IMR-90 (cell line): ENCODE results near the gene CCDC167. TPM values are rescaled to one million over a fixed set of nuclear protein-coding genes. Genes with fewer than 3 reads are reported as not detected.

Experiments
- ATAC-seq: fragments of 200-7000 bp; cut with Tn5 transposase; 2 replicates; pipeline ENCODE4 v1.9.1; 2020; ENCODE audit warnings: low read depth, mild to moderate bottlenecking, moderate library complexity
- BruUV-seq: library from RNA; stranded (reverse); fragments of 400-500 nt; replicated peaks from 2 replicates; lab custom pipeline; 2021; lab: Mats Ljungman, UMichigan
- CTCF ChIA-PET: fragments of 300-600 bp; formaldehyde crosslinking; extraction: SDS; loops from one replicate; lab custom pipeline; 2021; ENCODE audit warnings: antibody characterized with exemption; lab: Yijun Ruan, JAX
- POLR2A ChIA-PET: fragments of 300-600 bp; sonication (Branson Sonifier 250); formaldehyde crosslinking; loops from one replicate; lab custom pipeline; 2022; ENCODE audit warnings: antibody characterized with exemption; ENCODE audit not compliant: unreplicated experiment; lab: Charles Lee
- DNase-seq: peaks from one replicate; pipeline ENCODE4 v3.0.0; 2013
- H2AFZ ChIP-seq: replicated peaks from 2 replicates; pipeline ENCODE3; 2013; ENCODE audit warnings: low read length, mild to moderate bottlenecking; ENCODE audit not compliant: poor library complexity
- H2AK5ac ChIP-seq: 2 replicates; pipeline ENCODE4 v1.6.1; 2013; ENCODE audit warnings: low read depth, low read length, inconsistent platforms
- H2AK9ac ChIP-seq: replicated peaks from 2 replicates; pipeline ENCODE3; 2013; ENCODE audit warnings: mild to moderate bottlenecking, low read depth, low read length, moderate library complexity; ENCODE audit not compliant: poor library complexity
- H2BK120ac ChIP-seq: 2 replicates; pipeline ENCODE4 v1.6.1; 2013; ENCODE audit warnings: low read depth, low read length, inconsistent platforms
- H2BK15ac ChIP-seq: 3 replicates; pipeline ENCODE4 v1.6.1; 2013; ENCODE audit warnings: low read depth, low read length, inconsistent platforms
- H2BK20ac ChIP-seq: 2 replicates; pipeline ENCODE4 v1.6.1; 2013; ENCODE audit warnings: low read depth, mild to moderate bottlenecking, inconsistent platforms, low read length, moderate library complexity
- H2BK5ac ChIP-seq: 2 replicates; pipeline ENCODE4 v1.6.1; 2013; ENCODE audit warnings: mild to moderate bottlenecking, low read depth, low read length, inconsistent platforms; ENCODE audit not compliant: poor library complexity, severe bottlenecking
- H3K14ac ChIP-seq: replicated peaks from 2 replicates; pipeline ENCODE4 v1.6.1; 2013; ENCODE audit warnings: low read depth, low read length, inconsistent platforms
- H3K18ac ChIP-seq: 2 replicates; pipeline ENCODE4 v1.6.1; 2013; ENCODE audit warnings: low read depth, low read length, control low read depth
- H3K23ac ChIP-seq: 2 replicates; pipeline ENCODE4 v1.6.1; 2013; ENCODE audit warnings: low read depth, low read length, inconsistent platforms
- H3K27ac ChIP-seq: 2 replicates; pipeline ENCODE4 v1.5.1; 2013; ENCODE audit warnings: mild to moderate bottlenecking, control low read depth, low read length; ENCODE audit not compliant: insufficient read depth
- H3K27me3 ChIP-seq: 2 replicates; pipeline ENCODE4 v1.6.1; 2013; ENCODE audit warnings: low read length; ENCODE audit not compliant: control insufficient read depth, insufficient read depth
- H3K36me3 ChIP-seq: 2 replicates; pipeline ENCODE4 v1.6.1; 2013; ENCODE audit warnings: low read length, mixed read lengths; ENCODE audit not compliant: control insufficient read depth, insufficient read depth
- H3K4ac ChIP-seq: 2 replicates; pipeline ENCODE4 v1.6.1; 2013; ENCODE audit warnings: low read depth, low read length, inconsistent platforms
- H3K4me1 ChIP-seq: 2 replicates; pipeline ENCODE4 v1.6.1; 2013; ENCODE audit warnings: low read length, mixed read lengths; ENCODE audit not compliant: control insufficient read depth, insufficient read depth
- H3K4me2 ChIP-seq: 2 replicates; pipeline ENCODE4 v1.6.1; 2013; ENCODE audit warnings: low read depth, mild to moderate bottlenecking, control low read depth, low read length, moderate library complexity
- H3K4me3 ChIP-seq: 2 replicates; pipeline ENCODE4 v1.5.1; 2013; ENCODE audit warnings: low read depth, mild to moderate bottlenecking, control low read depth, low read length, moderate library complexity; ENCODE audit not compliant: insufficient read depth
- H3K56ac ChIP-seq: 2 replicates; pipeline ENCODE4 v1.6.1; 2013; ENCODE audit warnings: low read length, inconsistent platforms; ENCODE audit not compliant: insufficient read depth; ENCODE audit errors: extremely low read depth
- H3K79me1 ChIP-seq, 2 experiments: 2 replicates each; pipeline ENCODE4 v1.6.1; 2013; ENCODE audit warnings: low read length in 2 of 2, inconsistent platforms in 1 of 2, low read depth in 1 of 2
- H3K9ac ChIP-seq: 2 replicates; pipeline ENCODE4 v1.6.1; 2013; ENCODE audit warnings: low read depth, low read length, control low read depth
- H3K9me1 ChIP-seq: 2 replicates; pipeline ENCODE4 v1.6.1; 2013; ENCODE audit warnings: low read length, inconsistent platforms; ENCODE audit not compliant: insufficient read depth
- H3K9me3 ChIP-seq: 2 replicates; pipeline ENCODE4 v1.6.1; 2013; ENCODE audit warnings: low read length; ENCODE audit not compliant: control insufficient read depth, insufficient read depth
- H4K20me1 ChIP-seq: 2 replicates; pipeline ENCODE4 v1.6.1; 2013; ENCODE audit warnings: low read length, inconsistent platforms; ENCODE audit not compliant: insufficient read depth
- H4K5ac ChIP-seq: 2 replicates; pipeline ENCODE4 v1.6.1; 2013; ENCODE audit warnings: mild to moderate bottlenecking, low read depth, low read length, control low read depth
- H4K8ac ChIP-seq, 2 experiments: 2 replicates each; pipeline ENCODE4 v1.6.1; 2013; ENCODE audit warnings: low read depth in 2 of 2, low read length in 2 of 2, control low read depth in 1 of 2, inconsistent platforms in 1 of 2
- H4K91ac ChIP-seq: 2 replicates; pipeline ENCODE4 v1.6.1; 2013; ENCODE audit warnings: low read depth, low read length, inconsistent platforms; ENCODE audit not compliant: insufficient read depth
- CEBPB ChIP-seq: IDR thresholded peaks from 2 replicates; pipeline ENCODE4 v1.6.1; 2012; ENCODE audit warnings: low read depth, low read length, improper control_type of control experiment
- CHD1 ChIP-seq: IDR thresholded peaks from 2 replicates; pipeline ENCODE4 v1.6.1; 2012; ENCODE audit warnings: low read depth, low read length, improper control_type of control experiment
- CTCF ChIP-seq: conservative IDR thresholded peaks from 2 replicates; pipeline ENCODE4 v1.5.1; 2012; ENCODE audit warnings: mild to moderate bottlenecking, low read depth, low read length, improper control_type of control experiment
- ELK1 ChIP-seq: fragments of 150-350 bp; IDR thresholded peaks from 2 replicates; pipeline ENCODE4 v1.6.1; 2016; ENCODE audit warnings: low read depth, mild to moderate bottlenecking, low read length, moderate library complexity, borderline replicate concordance
- FOS ChIP-seq: fragments of 150-350 bp; IDR thresholded peaks from 2 replicates; pipeline ENCODE4 v1.6.1; 2016; ENCODE audit warnings: low read depth, low read length
- MAFK ChIP-seq: IDR thresholded peaks from 2 replicates; pipeline ENCODE4 v1.6.1; 2012; ENCODE audit warnings: low read depth, low read length, improper control_type of control experiment
- MAZ ChIP-seq: IDR thresholded peaks from 2 replicates; pipeline ENCODE4 v1.6.1; 2012; ENCODE audit warnings: low read depth, mild to moderate bottlenecking, low read length, improper control_type of control experiment, moderate library complexity, borderline replicate concordance
- MXI1 ChIP-seq: IDR thresholded peaks from 2 replicates; pipeline ENCODE4 v1.6.1; 2012; ENCODE audit warnings: low read depth, mild to moderate bottlenecking, low read length, moderate library complexity, borderline replicate concordance
- NFE2L2 ChIP-seq: fragments of 150-350 bp; IDR thresholded peaks from 2 replicates; pipeline ENCODE4 v1.6.1; 2016; ENCODE audit warnings: low read depth, mild to moderate bottlenecking, low read length
- POLR2A ChIP-seq: IDR thresholded peaks from 2 replicates; pipeline ENCODE4 v1.6.1; 2012; ENCODE audit warnings: mild to moderate bottlenecking, low read depth, low read length
- RAD21 ChIP-seq: IDR thresholded peaks from 2 replicates; pipeline ENCODE4 v1.6.1; 2012; ENCODE audit warnings: low read length, improper control_type of control experiment
- RCOR1 ChIP-seq: IDR thresholded peaks from 2 replicates; pipeline ENCODE4 v1.6.1; 2012; ENCODE audit warnings: mild to moderate bottlenecking, low read length, improper control_type of control experiment; ENCODE audit not compliant: insufficient replicate concordance
- RFX5 ChIP-seq: IDR thresholded peaks from 2 replicates; pipeline ENCODE4 v1.8.0; 2012; ENCODE audit warnings: low read depth, mild to moderate bottlenecking, low read length, moderate library complexity
- SMC3 ChIP-seq: fragments of 150-350 bp; IDR thresholded peaks from 2 replicates; pipeline ENCODE4 v1.6.1; 2016; ENCODE audit warnings: low read depth, mild to moderate bottlenecking, antibody characterized with exemption, low read length, moderate library complexity
- USF2 ChIP-seq: fragments of 150-350 bp; IDR thresholded peaks from 2 replicates; pipeline ENCODE4 v1.6.1; 2017; ENCODE audit warnings: mild to moderate bottlenecking, antibody characterized with exemption, low read length, low read depth
- WGBS, 2 experiments: methylation state at CpG; one replicate each; pipeline versions ENCODE4 v1.1.5 to v1.1.7; 2013; ENCODE audit warnings: missing lambda C conversion rate in 2 of 2; ENCODE audit not compliant: insufficient read length in 1 of 2; ENCODE audit errors: extremely low coverage in 2 of 2; 5-methylcytosine and 5-hydroxymethylcytosine counted together
- dilution Hi-C: fragments of 300-500 bp; cut with HindIII; formaldehyde crosslinking; loops from one replicate; pipeline ENCODE4 v1.14.3; 2018; ENCODE audit warnings: low sequenced_read_pairs; ENCODE audit not compliant: unreplicated experiment
- in situ Hi-C: fragments of 300-500 bp; cut with MboI; formaldehyde crosslinking; loops from 3 replicates; pipeline ENCODE4 v1.14.3; 2019; ENCODE audit warnings: low sequenced_read_pairs, inconsistent platforms, mixed read lengths
- intact Hi-C: fragments of 100-400 bp; cut with micrococcal nuclease; formaldehyde crosslinking; loops from 2 replicates; pipeline ENCODE4 v1.10.0; 2022
- polyA plus RNA-seq, 3 experiments: library from polyadenylated mRNA; depleted of rRNA; stranded (reverse); fragments of >200 nt; gene quantifications; 2 replicates each; pipeline ENCODE4 v1.2.3, GENCODE V29; 2012; ENCODE audit warnings: low replicate concordance in 1 of 3
- total RNA-seq: library from RNA; depleted of rRNA; stranded (reverse); fragments of >200 nt; gene quantifications from 2 replicates; pipeline ENCODE4 v1.2.3, GENCODE V29; 2012

Gene CCDC167
- total and polyA plus RNA-seq, 2 of the 4 experiments (the other 2 are of a cell fraction), result 35.8 to 96.8 TPM

DNA sequence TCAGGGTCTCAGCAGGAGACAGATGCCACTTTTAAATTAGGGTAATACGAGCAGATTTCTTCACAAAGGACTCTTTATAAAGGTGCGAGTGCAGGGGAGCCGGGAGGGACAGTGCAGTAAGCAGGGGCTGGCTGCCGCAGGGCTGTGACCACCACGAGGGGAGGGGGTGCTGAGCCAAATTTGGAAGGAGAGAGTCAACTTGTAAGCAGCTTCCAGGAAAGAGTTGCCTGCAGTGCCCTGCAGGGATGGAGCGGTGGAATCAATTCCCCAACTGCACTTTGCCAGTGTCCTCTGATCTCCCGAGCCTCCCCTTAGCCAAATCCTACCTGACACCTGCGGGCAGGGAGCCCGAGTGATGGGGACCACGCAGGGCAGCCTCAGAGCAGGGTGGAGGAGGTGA, 13.9 kb upstream of the CCDC167 start:
- Histone ChIP-seq H4K91ac (no peak overlapping the region), H4K5ac (no peak overlapping the region), H3K36me3 (no peaks in the 10 kb centered on the region), H3K18ac (no peak overlapping the region), H2AK9ac (no peak overlapping the region), H2BK120ac (no peak overlapping the region), H3K4me2 (no peak overlapping the region), H3K9me3 (no peaks in the 10 kb centered on the region), H3K4me3 (no peak overlapping the region), H3K4me1 (peaks cover 3% of the 10 kb centered on the region; the same call in 1 of the 2 replicates), H2AFZ (no peak overlapping the region), H3K9me1 (no peaks in the 10 kb centered on the region), H2BK15ac (no peak overlapping the region), H2AK5ac (no peak overlapping the region), H3K14ac (no peak overlapping the region), H4K8ac (no peak overlapping the region), H2BK5ac (no peak overlapping the region), H3K9ac (no peak overlapping the region), H4K20me1 (no peaks in the 10 kb centered on the region), H2BK20ac (no peak overlapping the region), H3K27ac (no peak overlapping the region), H3K23ac (no peak overlapping the region), H3K56ac (no peak overlapping the region), H3K79me1 (no peaks in the 10 kb centered on the region), H3K4ac (no peak overlapping the region), H3K27me3 (peaks cover 63% of the 10 kb centered on the region)
- in situ Hi-C loops, result no loop called here
- ATAC-seq (no peak), DNase-seq (no peak)
- intact Hi-C loops, result no loop called here
- 20% methylated on average over 1 of the region's 10 CpGs; no CpG with 5 or more reads in 1 of the 2 experiments for WGBS, 2 experiments
- BruUV-seq, result no TSS peak
- ChIA-PET POLR2A (no interaction called here), CTCF (no interaction called here)
- TF ChIP-seq SMC3, result no peak
- no peak for TF ChIP-seq MAFK
- no peak for TF ChIP-seq CHD1
- TF ChIP-seq FOS, result no peak
- no peak for TF ChIP-seq NFE2L2
- no peak for TF ChIP-seq MAZ
- no peak for TF ChIP-seq RFX5
- no peak for TF ChIP-seq POLR2A
- TF ChIP-seq CEBPB, result no peak
- no peak for TF ChIP-seq CTCF
- TF ChIP-seq RCOR1, result no peak
- TF ChIP-seq USF2, result no peak
- TF ChIP-seq MXI1, result no peak
- no peak for TF ChIP-seq ELK1
- TF ChIP-seq RAD21, result no peak
- dilution Hi-C loops, result no loop called here
